ENCODE results near the gene IL37.
"Not testable (repeated sequence)": the region's sequence is repeated elsewhere in the genome, so short reads cannot be mapped to it uniquely, and the experiment has no call there.

The IL37 gene

DNA sequence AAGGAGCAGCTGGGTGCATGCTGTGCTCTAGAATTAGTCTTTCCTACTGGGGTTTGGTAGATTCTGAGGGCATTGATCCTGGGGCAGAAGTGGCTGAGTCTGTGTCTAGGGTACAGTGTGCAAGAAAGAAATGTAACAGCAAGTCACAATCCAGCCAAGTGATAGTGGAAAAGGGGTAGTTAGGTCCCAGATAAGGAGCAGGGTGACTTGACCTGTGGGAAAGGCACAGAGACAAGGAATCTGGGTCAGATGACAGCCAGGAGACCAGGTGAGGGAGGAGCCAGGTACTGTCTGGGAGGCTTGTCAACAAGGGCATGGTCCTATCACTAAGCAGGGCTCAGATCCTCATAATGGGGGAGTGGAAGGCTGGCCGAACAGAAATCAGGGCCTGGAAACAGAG is 8.1 kb downstream of the IL37 start:
- in situ Hi-C loops (cut with MboI; ENCODE audit: low sequenced_read_pairs), result no loop called here

DNA sequence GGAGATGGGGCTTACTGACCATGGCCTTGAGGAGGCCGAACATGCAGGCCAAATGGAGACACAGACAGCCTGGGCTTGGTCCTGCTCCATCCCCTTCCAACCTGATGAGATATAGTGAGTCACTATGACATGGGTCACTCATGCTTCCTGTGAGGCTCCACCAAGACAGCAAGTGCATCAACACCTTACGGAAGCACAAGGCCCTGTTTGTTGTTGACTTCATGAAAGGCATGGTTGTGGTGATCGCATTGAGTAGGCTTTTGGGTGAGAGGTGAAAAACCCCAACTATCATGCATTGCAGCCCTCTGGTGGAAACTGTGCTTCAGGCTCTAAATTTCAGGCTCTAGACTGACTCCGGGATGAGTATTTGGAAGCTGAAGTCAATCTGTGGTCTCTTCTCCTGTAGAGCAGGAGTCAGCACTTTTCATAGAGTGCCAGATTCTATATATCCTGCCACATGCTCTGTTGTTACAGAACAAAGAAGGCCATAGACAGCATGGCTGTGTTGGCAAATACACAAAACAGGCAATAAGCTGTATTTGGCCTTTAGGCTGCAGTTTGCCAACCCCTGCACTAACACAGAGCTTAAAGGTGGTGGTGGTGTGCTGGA is 10.1 kb downstream of the IL37 start:
- in situ Hi-C loops (cut with MboI; ENCODE audit: low sequenced_read_pairs), result no loop called here

DNA sequence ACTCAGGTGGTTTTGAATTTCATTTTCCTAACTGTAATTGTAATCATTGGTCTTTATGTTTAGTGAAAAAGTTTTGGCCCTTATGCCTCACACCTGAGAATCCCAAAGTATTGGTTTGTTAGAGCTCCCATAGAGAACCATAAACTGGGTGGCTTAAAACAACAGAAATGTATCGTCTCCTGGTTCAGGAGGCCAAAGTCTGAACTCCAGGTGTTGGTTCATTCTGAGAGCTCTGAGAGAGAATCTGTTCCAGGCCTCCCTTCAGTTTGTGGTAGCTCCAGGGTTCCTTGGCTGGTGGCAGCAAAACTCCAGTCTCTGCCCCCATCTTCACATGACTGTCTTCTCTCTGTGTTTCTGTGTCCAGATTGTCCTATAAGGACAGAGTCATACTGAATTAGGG is 11.0 kb downstream of the IL37 start:
- in situ Hi-C loops (cut with MboI; ENCODE audit: low sequenced_read_pairs), result no loop called here

DNA sequence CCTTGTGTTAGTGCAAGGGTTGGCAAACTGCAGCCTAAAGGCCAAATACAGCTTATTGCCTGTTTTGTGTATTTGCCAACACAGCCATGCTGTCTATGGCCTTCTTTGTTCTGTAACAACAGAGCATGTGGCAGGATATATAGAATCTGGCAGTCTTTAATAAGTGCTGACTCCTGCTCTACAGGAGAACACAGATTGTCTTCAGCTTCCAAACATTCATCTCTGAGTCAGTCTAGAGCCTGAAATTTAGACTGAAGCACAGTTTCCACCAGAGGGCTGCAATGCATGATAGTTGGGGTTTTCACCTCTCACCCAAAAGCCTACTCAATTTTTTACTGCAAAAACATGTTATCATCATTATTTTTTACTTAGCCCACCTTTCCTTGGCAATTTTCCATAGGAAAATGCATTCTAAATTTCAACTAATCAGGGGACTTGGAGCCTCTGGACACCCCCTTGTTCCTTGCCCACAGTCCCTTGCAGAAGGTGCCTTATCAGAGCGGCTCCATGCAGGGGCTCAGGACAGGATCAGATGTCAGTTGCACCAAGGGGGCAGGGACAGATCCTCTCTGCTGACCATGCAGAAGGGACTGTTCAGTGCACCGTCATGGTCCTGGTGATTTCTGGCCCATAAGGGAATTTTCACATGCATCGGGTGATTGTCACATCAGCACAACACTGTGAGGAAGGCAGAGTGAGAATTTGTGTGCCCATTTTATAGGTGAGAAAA is 12.4 kb downstream of the IL37 start:
- in situ Hi-C loops (cut with MboI; ENCODE audit: low sequenced_read_pairs), result no loop called here

DNA sequence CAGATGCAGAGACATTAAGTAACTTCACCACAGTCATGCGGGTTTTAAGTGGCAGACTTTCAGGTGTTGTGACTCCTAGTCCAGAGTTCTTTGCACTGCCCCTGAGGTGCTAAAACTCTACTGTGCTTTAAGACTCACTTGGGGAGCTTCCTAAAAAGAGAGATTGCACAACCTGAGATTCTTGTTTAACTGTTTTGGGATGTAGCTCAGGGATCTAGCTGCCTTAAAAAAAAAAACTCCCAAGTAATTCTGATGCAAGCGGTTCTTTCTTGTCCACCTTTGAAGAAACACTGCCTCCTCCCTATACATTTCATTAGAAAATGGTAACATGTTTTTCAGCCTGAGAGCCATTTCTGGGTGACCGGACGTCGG is 13.0 kb downstream of the IL37 start:
- in situ Hi-C loops (cut with MboI; ENCODE audit: low sequenced_read_pairs), result no loop called here

DNA sequence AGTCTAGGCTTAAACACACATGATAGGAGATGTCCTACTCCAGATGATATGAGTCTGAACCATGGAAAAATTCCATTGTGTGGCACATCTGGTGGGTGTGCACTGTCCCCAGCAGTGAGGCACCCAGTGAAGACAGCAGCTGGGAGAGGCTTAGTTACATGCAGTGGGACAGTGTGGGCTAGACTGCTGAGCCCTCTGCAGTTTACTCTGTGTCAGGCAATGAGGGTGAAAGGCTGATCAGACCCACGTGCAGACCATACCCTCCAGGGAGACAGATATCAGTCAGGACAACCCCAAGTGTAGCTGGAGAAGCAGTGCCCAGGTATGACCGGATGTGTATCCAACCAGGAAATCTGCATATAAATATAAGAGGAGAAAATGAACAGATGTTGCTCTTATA is 13.4 kb downstream of the IL37 start:
- in situ Hi-C loops (cut with MboI; ENCODE audit: low sequenced_read_pairs), result no loop called here

DNA sequence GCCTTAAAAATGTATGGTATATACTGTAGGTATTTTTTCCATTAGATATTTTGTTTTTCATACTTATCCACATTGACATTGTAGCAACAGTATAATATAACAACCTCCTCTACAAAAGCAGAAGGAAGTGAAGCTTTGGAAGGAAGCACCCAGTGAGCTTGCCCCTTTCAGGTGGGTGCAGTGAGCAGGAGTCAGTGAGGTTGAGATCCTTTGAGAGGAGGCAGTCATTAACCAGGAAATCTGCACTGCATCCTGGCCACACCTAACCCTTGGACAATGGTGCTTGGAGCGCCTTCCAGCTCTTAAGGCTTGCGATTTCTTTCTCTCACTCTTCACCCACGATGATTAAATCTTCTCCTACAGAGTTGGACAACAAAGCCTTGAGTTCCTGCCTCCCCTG is 13.9 kb downstream of the IL37 start:
- in situ Hi-C loops (cut with MboI; ENCODE audit: low sequenced_read_pairs), result no loop called here

DNA sequence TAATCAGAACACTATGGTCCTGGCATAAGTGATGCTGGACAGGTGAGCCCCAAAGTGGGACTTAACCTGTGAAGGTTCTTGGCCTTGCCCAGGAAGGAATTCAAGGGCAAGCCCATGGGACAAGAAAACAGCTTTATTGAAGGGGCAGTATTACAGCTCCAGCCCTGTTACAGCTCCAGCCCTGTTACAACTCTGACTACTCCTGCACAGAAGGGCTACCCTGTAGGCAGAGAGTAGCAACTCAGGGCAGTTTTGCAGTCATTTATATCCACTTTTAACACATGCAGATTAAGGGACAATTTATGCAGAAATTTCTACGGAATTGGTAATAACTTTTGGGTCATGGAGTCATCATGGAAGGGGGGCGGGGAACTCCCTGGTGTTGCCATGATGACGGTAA is 15.7 kb downstream of the IL37 start:
- in situ Hi-C loops (cut with MboI; ENCODE audit: low sequenced_read_pairs), result no loop called here

DNA sequence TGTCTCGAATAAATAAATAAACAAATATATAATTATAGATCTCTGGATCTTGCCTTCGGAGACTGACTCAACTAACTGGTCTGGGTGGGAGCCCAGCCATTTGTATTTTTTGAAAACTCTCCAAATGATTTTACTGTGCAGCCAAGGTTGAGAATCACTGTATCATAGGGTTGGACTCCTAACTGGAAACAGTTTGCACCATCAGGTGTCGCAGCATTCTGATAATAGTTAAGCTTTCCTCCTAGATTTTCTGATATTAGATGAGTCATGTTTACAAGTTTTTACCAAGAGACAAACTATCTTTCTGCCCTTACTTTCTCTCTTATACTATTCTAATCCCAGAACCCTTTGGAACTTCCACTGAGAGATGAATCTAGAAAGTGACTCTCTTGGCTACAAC is 16.8 kb downstream of the IL37 start:
- in situ Hi-C loops (cut with MboI; ENCODE audit: low sequenced_read_pairs), result no loop called here

DNA sequence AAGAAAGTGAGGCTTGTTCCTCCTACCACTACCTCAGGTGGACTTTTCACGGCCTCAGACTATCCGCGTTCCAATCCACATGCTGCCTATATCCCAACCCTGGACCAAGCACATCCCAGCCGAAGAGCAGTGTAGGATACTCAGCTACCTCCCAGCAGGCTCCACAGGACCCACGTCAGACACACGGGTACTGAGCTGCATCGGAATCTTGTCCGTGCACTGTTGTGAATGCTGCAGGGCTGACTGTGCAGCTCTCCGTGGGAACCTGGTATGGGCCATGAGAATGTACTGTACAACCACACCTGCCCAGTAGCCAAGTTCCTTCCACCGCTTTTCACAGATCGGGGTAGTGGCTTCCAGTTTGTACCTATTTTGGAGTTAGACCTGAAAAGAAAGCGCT is 22.3 kb downstream of the IL37 start:
- in situ Hi-C loops (cut with MboI; ENCODE audit: low sequenced_read_pairs), result no loop called here

DNA sequence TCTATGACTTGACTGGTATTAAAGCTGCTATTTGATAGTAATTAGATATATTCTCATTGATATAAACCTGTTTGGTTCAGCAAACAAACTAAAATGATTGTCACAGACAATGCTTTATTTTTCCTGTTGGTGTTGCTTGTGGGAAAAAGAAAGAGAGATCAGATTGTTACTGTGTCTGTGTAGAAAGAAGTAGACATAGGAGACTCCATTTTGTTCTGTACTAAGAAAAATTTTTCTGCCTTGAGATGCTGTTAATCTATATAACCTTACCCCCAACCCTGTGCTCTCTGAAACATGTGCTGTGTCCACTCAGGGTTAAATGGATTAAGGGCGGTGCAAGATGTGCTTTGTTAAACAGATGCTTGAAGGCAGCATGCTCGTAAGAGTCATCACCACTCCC is 23.2 kb downstream of the IL37 start:
- in situ Hi-C loops (cut with MboI; ENCODE audit: low sequenced_read_pairs), result not testable (repeated sequence)

DNA sequence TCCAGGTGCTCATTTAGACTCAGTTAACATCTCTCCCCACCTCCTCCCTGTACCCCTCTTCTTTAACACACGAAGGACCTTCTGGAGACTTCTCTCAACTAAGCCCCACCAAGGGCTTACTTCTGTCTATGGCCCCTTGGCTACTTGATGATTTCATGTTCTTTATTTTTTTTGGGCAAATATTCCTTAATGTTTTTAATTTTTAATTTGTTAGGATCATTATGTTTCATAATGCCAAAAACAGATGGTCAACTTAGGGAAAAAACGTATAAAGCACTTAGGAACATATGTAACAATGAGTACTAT is 25.9 kb downstream of the IL37 start:
- in situ Hi-C loops (cut with MboI; ENCODE audit: low sequenced_read_pairs), result no loop called here

DNA sequence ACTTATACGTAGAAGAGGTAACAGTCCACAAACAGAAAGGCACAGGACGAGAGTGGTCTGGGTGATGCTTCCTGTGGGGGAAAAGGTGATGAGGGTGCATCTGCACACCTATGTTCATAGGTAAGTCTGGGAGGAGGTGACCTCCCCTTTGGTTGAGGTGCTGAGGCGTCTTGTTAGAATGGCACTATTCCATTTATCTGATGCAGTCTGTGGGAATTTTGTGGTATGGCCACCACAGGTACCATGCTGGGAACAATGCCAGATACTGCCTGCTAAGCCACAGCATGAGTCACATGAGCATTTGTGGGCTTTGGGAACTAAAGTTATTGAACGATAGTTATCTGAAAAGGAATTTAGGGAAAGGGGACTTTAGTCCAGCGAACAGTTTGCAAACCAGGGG is 27.9 kb downstream of the IL37 start:
- in situ Hi-C loops (cut with MboI; ENCODE audit: low sequenced_read_pairs), result no loop called here

DNA sequence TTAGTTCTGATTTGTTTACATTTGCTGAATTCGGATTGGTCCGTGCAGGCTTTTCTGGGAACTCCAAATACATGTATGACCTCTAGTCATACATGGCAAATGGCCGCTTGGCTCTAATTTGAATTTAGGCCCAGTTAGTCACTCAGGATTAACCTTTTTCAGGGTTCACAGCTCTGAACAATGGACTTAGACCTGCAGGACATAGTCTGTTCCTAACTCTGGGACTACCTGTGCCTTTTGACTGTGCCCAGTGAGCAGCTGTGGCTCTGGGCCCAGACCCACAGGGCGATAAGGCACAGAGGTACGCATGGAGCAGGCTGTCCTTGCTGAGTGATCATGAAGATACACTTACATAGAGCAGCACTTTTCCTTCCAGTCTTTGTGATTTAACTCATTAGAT is 28.5 kb downstream of the IL37 start:
- in situ Hi-C loops (cut with MboI; ENCODE audit: low sequenced_read_pairs), result no loop called here

DNA sequence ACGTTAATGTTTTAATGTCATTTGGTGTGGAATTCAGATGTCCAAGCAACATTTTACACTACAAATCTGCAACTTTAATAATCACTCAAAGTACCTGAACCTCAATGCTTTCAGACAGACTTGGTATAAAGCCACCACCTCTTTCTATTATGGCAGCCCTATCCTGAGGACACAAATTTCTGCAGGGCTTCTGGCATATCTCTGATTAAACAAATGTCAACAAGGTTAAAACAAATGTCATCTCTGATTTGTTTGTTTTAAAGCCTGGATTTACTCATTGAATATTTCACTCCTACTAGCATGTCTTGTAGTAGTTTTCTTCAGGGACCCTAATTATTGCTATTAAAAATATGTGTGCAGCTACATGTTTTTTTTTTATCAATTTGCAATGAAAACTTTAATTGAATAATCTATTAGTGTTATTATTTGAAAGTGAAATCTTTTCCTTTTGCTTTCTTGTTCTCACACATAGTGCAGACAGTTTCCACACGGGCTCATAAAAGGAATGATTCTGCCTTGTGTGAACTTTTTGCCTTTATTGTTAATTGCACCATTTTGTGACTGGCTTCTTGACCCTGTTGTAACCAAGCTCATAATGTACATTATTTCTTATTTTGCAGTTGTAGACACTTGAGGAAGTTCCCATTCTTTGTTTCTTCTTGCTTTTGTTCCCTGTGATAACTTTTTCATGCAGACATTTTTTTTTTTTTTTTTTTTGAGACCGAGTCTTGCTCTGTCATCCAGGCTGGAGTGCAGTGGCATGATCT is 30.1 kb downstream of the IL37 start:
- in situ Hi-C loops (cut with MboI; ENCODE audit: low sequenced_read_pairs), result no loop called here

DNA sequence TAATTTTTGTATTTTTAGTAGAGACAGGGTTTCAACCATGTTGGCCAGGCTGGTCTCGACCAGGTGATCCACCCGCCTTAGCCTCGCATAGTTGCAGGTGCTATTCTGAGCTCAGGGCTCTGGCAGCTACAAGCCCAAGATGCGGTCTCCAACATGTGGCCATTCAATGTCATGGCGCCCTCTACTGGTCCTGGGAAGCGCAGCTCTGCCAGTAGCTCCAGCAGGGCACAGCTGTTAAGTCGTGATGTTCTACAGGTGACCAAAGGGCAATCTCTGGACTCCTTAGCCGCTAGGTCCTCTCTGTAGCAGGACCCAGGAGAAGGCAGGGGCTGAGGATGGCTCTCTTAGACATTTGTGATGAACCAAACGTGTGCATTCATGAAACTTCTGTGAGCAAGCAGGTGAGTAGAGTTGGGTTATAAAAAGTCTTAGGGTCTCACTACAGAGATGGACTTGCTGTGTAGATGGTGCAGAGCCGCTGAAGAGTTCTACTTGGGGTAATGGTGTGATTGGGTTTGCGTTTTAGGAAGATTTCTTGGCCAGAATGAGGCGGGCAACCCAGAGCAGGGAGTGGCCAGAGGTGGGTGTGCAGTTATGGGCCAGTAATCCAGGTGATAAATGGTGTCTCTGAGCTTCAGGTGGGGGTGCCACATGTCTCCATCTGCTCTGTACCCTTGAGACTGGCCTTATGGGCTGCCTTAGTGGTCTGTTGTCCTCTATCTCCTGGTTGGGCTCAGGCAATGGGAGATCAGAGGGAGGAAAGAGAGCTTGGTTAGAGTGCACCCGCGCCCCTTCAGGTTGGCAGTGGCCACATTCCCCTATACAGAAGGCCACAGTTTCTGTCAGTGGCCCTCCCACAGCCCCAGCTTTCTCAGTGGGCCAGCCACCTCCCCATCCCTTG is 31.0 kb downstream of the IL37 start:
- in situ Hi-C loops (cut with MboI; ENCODE audit: low sequenced_read_pairs), result no loop called here

DNA sequence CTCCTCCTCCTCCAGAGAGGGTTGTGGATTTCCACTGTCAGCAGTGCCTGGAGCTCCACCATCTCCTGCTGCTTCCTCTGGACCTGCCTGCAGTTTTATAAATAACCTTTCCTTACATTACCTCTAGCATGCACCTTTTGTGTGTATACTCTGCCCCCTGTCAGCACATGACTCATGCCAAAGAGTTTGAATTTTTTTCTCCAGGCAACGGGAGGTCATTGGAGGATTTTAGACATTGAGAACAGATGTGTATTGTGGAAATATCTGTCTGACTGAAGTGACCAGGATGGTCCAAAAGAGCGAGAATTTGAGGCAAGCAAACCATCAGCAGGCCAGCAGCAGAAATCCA is 31.7 kb downstream of the IL37 start:
- in situ Hi-C loops (cut with MboI; ENCODE audit: low sequenced_read_pairs), result no loop called here

DNA sequence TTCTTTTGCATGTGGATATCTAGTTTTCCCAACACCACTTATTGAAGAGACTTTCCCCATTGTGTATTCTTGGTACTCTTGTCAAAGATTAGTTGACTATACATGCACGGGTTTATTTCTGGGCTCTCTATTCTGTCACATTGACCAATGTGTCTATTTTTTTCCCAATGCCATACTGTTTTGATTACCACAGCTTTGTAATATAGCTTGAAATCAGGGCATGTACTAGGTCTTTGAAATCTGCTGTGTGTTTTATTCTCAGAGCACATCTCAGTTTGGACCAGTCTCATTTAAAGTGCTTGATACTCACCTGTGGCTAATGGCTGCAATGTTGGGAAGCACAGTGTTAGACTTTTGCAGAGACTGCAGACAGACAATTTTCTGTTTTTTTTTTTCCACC is 34.0 kb downstream of the IL37 start:
- in situ Hi-C loops (cut with MboI; ENCODE audit: low sequenced_read_pairs), result no loop called here

DNA sequence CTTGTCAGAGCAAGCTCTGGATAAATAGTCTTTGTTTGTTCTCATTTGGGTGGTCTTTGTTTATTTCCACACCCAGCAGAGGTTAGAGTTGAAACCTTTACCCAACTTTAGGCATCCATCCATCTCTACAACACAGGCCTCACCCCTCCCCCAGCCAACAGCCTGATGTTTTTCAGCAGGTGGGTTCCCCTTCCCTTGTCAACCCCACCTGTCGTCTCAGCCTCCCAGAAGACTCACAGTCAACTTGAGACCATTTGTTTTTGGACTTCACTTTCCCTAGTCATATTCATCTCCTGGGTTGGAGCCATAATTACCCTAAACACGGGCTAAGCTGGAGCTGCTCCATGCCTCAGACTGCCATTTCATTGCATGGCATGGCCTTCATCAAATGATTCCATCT is 35.1 kb downstream of the IL37 start:
- in situ Hi-C loops (cut with MboI; ENCODE audit: low sequenced_read_pairs), result no loop called here

DNA sequence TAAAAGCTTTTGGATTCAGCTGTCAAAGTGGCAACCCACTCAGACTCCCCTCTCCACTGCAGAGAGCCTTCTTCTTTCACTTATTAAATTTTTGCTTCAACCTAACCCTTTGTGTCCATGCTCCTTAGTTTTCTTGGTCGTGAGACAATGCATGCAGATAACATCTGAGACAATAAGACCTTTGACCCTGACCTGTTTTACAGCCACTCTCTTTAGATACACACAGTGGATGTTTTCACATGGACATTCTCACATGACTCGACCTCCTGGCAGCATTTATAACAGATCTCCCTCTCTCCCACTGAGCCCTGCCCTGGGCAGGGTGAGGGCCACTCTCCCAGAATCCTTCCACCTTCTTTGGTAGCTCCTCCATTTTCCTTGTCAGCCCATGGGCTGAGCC is 36.4 kb downstream of the IL37 start:
- in situ Hi-C loops (cut with MboI; ENCODE audit: low sequenced_read_pairs), result no loop called here

DNA sequence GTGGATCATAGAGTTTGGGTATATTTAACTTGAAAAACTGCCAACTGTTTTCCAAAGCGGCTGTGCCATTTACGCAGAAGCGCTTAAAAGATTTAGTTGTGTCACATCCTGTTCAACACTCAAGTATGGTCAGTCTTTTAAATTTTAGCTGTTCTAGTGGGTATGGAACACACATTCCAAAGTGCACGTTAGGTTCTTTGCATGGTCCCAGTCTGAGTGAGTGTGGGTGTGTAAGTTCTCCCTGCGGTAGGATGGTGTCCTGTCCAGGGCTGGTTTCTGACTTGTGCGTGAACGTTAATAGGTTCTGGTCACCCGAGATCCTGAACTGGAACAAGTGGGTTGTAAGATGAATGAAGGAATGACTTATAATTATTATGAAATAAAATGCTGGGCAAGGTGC is 38.5 kb downstream of the IL37 start:
- in situ Hi-C loops (cut with MboI; ENCODE audit: low sequenced_read_pairs), result no loop called here

DNA sequence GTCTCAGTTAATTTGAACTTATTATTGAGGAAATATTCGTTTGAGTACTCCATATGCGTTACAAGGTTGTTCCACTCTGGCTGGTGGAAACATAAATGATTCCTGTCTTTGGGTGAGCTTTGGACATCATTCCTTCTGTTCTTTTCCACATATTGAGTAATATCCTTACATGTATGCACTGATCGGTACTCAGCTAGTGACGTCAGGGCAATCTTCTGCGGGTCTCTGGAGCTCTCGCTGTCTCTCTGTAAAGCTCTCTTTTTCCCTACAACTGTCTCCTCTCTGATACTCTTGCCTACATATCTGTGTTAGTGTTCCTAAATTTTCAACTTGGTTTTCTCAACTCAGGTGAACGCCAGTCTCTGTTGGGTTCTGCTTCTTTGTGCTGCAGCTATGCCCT is 43.4 kb downstream of the IL37 start:
- in situ Hi-C loops (cut with MboI; ENCODE audit: low sequenced_read_pairs), result no loop called here
